SK-N-SH treated with all-trans-retinoic acid at 6 μM for 48 hours (cell line): ENCODE data around the gene CEBPB.
"Not testable (repeated sequence)": the region's sequence is repeated elsewhere in the genome, so short reads cannot be mapped to it uniquely, and the experiment has no call there.

Experiments
- ATAC-seq: fragments of 200-7000 bp; cut with Tn5 transposase; 3 replicates; pipeline ENCODE4 v1.9.1; 2020; ENCODE audit warnings: mild to moderate bottlenecking, moderate library complexity
- ARNTL ChIP-seq: fragments of 450-650 bp; formaldehyde crosslinking; IDR thresholded peaks from 2 replicates; pipeline ENCODE4 v1.5.0; 2020; ENCODE audit warnings: low read depth, mild to moderate bottlenecking, moderate library complexity, borderline replicate concordance
- BACH2 ChIP-seq: fragments of 250-450 bp; sonication (Bioruptor Pico); IDR thresholded peaks from 2 replicates; pipeline ENCODE4 v1.9.0; 2021; ENCODE audit warnings: mild to moderate bottlenecking, borderline replicate concordance
- CSDC2 ChIP-seq: fragments of 250-450 bp; sonication (Bioruptor Pico); IDR thresholded peaks from 2 replicates; pipeline ENCODE4 v1.5.0; 2020; ENCODE audit warnings: mild to moderate bottlenecking, moderate library complexity
- ESRRG ChIP-seq: fragments of 250-450 bp; sonication (Bioruptor Pico); IDR thresholded peaks from 2 replicates; pipeline ENCODE4 v1.6.1; 2021; ENCODE audit warnings: mild to moderate bottlenecking
- ISL1 ChIP-seq: fragments of 250-450 bp; sonication (Bioruptor Pico); IDR thresholded peaks from 2 replicates; pipeline ENCODE4 v2.1.2; 2022; ENCODE audit warnings: mild to moderate bottlenecking, moderate library complexity
- SNAI2 ChIP-seq: fragments of 250-450 bp; sonication (Bioruptor Pico); IDR thresholded peaks from 2 replicates; pipeline ENCODE4 v1.5.0; 2020; ENCODE audit warnings: mild to moderate bottlenecking, moderate library complexity
- TCF4 ChIP-seq: fragments of 250-450 bp; sonication (Bioruptor Pico); IDR thresholded peaks from 2 replicates; pipeline ENCODE4 v1.8.0; 2021; ENCODE audit warnings: mild to moderate bottlenecking, moderate library complexity, borderline replicate concordance
- ZC3H10 ChIP-seq: fragments of 250-450 bp; sonication (Bioruptor Pico); IDR thresholded peaks from 2 replicates; pipeline ENCODE4 v1.5.1; 2021; ENCODE audit warnings: mild to moderate bottlenecking, moderate library complexity
- ZFP3 ChIP-seq: fragments of 250-450 bp; sonication (Bioruptor Pico); IDR thresholded peaks from 2 replicates; pipeline ENCODE4 v1.5.0; 2020; ENCODE audit warnings: mild to moderate bottlenecking, moderate library complexity
- ZFP30 ChIP-seq: fragments of 450-650 bp; formaldehyde crosslinking; IDR thresholded peaks from 2 replicates; pipeline ENCODE4 v1.5.0; 2022; ENCODE audit warnings: mild to moderate bottlenecking, moderate library complexity
- ZNF565 ChIP-seq: fragments of 450-650 bp; formaldehyde crosslinking; conservative IDR thresholded peaks from 2 replicates; pipeline ENCODE4 v1.5.0; 2020; ENCODE audit warnings: low read depth, mild to moderate bottlenecking, moderate library complexity
- ZNF8 ChIP-seq: fragments of 450-650 bp; formaldehyde crosslinking; IDR thresholded peaks from 2 replicates; pipeline ENCODE4 v1.5.0; 2020; ENCODE audit warnings: mild to moderate bottlenecking, moderate library complexity
- TF ChIP-seq, protein P1 (sequence below): fragments of 250-450 bp; sonication (Bioruptor Pico); IDR thresholded peaks from 2 replicates; pipeline ENCODE4 v1.5.1; 2021; ENCODE audit warnings: mild to moderate bottlenecking, moderate library complexity
- TF ChIP-seq, protein P2 (sequence below): fragments of 250-450 bp; sonication (Bioruptor Pico); IDR thresholded peaks from 2 replicates; pipeline ENCODE4 v1.5.0; 2020; ENCODE audit warnings: mild to moderate bottlenecking, moderate library complexity
- TF ChIP-seq, protein P3 (sequence below): fragments of 250-450 bp; sonication (Bioruptor Pico); IDR thresholded peaks from 2 replicates; pipeline ENCODE4 v1.8.0; 2020; ENCODE audit warnings: mild to moderate bottlenecking, moderate library complexity, borderline replicate concordance
- TF ChIP-seq, protein P4 (sequence below): fragments of 250-450 bp; sonication (Bioruptor Pico); IDR thresholded peaks from 2 replicates; pipeline ENCODE4 v1.8.0; 2021; ENCODE audit warnings: low read depth, mild to moderate bottlenecking, moderate library complexity, borderline replicate concordance

CEBPB gene

DNA sequence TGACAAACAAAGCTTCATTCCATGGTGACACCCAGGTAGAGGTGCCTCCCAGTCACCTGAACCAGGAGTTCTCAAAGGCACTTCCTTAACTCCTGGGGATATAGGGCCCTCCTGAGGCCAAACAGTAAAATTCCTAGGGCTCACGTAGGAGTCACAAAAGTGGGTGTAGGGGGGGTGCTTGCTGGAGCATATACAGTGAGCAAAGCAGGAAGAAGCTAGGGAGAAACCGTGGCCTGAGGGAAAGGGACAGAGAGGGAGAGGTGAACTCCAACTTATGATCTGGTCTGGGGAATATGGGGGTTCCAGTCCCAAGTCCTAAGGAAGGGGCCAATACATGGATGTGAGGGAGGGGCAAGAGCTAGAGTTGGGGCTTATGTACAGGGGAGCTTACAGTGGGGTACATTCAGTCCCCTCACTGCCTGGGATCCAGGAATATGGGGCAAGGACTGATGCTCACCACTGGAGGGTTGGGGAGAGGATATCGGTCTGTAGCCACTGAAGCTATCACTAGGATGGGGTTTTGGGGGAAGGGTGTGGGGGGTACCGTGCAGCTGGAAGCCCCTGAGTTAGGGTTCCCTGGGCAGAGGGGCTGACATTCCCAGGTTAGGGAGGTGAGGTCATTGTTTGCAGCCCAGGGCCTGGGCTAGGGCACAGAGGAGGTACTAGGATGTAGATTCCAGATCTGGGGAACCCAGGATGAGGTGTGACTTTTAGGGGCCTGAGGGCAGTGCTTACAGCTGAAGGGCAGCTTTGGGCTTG, 38.1 kb upstream of the CEBPB start (continued):
- TF ChIP-seq BACH2 (CRISPR knock-in tag) = no peak

DNA sequence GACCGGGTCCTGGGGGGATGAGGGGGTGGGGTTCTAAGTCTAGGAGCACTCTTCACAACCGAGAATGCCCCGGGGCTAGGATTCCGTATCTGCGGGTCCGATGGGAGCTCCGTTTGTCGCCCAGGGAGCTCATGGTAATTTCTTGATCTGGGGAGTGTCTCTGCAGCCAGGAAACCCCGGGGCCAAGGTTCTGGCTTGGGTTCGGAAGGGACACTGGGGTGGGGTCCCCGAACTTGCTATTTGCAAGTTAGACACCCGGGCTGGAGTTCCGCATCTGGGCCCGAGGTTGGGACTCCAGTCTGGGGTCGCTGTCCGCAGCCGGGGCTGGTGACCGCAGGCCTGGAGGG, 37.5 kb upstream of the CEBPB start:
- ATAC-seq = no peak; the same call in 2 of the 3 replicates

DNA sequence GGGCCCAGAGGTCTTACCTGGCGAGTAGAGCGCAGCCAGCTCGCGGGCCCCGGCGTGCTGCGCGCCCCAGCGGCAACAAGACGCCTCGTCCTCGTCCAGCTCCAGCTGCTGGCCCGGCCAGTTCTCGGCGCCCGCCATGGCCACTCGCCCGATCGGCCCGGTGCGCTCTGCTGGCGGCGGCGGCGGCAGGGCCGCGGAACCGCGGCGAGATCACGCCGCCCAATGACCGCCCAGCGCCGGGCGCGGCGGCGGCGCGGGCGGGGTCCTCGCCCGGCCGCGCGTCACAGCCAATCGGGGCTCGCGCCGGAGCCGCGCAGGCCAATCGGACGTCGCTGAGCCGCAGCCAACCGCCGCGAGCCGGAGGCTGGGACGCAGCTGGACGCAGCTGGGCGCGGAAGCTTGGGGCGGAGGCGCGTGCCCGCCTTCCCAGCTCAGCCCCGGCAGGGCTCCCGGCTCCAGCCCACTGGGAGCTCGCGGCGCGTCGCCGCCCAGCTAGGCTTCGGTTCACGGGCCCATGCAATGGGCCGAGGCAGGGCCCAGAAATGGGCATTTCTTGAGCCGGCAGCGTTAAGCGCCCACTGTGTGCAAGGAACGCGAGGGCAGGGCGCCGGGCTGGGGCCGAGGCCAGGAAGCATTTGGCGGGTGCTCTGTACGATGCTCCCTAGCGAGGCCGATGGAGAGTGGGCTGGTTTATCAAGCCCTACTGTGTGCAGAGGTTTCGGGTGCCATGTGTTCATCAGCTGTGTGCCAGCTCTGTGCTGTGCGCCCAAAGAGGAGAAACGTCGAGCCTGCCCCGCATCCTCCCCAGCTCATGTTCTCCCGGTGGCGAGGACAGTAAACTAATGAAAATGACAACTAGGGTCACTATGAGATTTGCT, 36.9 kb upstream of the CEBPB start, which contains the start of gene PEDS1:
Gene PEDS1 (minus strand): TSS at position 224 of the 878 bp plus-strand sequence. CDS start 86 bp downstream, at position 138.
- ATAC-seq = peak; percentile 98
- TF ChIP-seq, protein P1, sequence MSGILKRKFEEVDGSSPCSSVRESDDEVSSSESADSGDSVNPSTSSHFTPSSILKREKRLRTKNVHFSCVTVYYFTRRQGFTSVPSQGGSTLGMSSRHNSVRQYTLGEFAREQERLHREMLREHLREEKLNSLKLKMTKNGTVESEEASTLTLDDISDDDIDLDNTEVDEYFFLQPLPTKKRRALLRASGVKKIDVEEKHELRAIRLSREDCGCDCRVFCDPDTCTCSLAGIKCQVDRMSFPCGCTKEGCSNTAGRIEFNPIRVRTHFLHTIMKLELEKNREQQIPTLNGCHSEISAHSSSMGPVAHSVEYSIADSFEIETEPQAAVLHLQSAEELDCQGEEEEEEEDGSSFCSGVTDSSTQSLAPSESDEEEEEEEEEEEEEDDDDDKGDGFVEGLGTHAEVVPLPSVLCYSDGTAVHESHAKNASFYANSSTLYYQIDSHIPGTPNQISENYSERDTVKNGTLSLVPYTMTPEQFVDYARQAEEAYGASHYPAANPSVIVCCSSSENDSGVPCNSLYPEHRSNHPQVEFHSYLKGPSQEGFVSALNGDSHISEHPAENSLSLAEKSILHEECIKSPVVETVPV (CRISPR knock-in tag) = no peak
- peak; percentile 49; the same call in 1 of the 2 replicates for TF ChIP-seq ZFP3 (CRISPR knock-in tag)
- TF ChIP-seq TCF4 = no peak
- no peak for TF ChIP-seq ZC3H10 (CRISPR knock-in tag)
- no peak for TF ChIP-seq ARNTL (CRISPR knock-in tag)
- TF ChIP-seq, all 23 proteins: peak for 1

More for the DNA sequence above, 37.5 kb upstream of the CEBPB start:
- TF ChIP-seq ZC3H10 (CRISPR knock-in tag) (no peak), ZFP30 (CRISPR knock-in tag) (no peak), ZFP3 (CRISPR knock-in tag) (no peak), ZNF565 (CRISPR knock-in tag) (no peak)
- TF ChIP-seq, protein P2, sequence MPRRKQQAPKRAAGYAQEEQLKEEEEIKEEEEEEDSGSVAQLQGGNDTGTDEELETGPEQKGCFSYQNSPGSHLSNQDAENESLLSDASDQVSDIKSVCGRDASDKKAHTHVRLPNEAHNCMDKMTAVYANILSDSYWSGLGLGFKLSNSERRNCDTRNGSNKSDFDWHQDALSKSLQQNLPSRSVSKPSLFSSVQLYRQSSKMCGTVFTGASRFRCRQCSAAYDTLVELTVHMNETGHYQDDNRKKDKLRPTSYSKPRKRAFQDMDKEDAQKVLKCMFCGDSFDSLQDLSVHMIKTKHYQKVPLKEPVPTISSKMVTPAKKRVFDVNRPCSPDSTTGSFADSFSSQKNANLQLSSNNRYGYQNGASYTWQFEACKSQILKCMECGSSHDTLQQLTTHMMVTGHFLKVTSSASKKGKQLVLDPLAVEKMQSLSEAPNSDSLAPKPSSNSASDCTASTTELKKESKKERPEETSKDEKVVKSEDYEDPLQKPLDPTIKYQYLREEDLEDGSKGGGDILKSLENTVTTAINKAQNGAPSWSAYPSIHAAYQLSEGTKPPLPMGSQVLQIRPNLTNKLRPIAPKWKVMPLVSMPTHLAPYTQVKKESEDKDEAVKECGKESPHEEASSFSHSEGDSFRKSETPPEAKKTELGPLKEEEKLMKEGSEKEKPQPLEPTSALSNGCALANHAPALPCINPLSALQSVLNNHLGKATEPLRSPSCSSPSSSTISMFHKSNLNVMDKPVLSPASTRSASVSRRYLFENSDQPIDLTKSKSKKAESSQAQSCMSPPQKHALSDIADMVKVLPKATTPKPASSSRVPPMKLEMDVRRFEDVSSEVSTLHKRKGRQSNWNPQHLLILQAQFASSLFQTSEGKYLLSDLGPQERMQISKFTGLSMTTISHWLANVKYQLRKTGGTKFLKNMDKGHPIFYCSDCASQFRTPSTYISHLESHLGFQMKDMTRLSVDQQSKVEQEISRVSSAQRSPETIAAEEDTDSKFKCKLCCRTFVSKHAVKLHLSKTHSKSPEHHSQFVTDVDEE = no peak

DNA sequence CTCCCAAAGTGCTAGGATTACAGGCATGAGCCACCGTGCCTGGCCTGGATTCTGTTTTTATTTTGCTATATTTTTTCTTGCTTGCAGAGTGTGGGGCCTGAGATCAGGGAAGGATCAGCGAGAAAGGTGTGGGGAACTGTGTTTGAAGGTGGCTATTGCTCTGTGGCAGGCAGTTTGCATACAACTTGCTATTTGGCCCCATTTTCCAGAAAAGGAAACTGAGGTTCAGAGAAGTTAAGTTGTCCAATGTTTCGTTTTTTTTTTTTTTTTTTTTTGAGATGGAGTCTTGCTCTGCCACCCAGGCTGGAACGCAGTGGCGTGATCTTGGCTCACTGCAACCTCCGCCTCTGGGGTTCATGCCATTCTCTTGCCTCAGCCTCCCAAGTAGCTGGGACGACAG, 29.1 kb upstream of the CEBPB start:
- not testable (repeated sequence) for ATAC-seq

DNA sequence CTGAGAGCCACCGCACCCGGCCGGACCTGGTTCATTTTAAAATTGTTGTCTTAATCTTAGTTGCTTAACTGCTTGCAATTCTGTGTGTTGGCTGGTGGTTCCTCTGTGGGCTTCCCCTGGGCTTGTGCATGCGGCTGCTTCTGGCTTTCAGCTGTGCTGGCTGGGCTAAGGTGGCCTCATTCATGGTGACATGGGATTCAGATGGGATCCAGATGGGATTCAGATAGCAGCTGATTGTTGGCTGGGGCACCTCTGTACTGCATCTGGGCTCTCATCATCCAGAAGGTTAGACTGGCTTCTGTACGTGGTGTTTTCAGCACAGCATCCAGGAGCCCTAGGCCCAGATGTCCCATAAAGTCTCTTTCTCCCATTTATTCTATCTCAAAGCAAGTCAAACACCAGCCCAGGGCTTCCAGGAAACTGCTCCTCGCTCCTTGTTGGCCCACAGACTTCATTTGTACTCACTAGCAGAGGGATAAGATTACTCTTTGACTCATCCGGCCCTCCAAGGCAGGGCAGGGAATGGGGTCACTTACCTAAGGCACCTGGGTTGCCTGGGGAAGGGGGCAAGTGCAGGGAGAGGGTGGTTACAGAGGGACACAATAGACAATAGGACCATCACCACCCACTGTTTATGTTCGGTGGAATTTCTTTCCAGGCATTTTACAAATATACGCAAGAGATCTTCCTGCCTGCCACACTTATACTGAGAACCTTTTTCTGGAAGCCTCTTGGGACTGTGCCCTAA, 26.9 kb upstream of the CEBPB start:
- ATAC-seq = no peak
- no peak for TF ChIP-seq ISL1
- peak; percentile 55; the same call in 1 of the 2 replicates for TF ChIP-seq TCF4

DNA sequence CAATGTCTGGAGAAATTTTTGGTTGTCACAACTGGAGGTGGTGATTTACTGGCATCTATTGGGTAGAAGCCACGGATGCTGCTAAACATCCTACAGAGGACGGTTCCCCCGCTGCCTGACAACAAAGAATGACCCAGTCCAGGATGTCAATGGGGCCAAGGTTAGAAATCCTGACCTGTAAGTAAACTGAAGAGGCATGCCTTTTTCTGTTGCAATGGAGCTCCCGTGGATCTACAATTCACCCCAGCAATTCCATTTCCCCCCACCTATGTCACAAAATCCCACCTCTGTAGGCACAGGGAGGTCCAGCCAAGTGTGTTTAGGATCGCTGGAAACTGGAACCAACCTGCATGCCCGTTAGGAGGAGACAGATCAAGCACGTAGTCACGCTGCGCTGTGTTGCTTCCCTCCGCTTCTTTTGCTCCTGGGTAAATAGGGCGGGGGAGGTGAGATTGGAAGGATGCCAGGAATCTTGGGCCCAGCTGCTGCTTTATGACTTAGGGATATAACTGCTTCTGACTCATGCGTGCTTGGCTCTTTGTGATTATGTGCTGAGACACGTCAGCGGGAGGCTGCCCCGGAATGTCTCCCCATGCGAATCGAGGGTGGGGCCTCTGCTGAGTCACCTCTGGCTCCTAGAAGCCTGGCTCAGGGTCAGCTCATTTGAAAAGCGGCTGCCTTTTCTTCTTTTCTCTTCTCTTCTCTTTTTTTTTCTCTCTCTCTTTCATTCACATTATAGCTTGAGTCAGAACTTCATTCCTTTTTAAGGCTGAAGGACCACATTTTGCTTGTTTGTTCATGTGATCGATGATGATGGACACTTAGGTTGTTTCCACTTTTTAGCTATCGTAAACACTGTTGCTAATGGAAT, 24.7 kb upstream of the CEBPB start:
- TF ChIP-seq, protein P3, sequence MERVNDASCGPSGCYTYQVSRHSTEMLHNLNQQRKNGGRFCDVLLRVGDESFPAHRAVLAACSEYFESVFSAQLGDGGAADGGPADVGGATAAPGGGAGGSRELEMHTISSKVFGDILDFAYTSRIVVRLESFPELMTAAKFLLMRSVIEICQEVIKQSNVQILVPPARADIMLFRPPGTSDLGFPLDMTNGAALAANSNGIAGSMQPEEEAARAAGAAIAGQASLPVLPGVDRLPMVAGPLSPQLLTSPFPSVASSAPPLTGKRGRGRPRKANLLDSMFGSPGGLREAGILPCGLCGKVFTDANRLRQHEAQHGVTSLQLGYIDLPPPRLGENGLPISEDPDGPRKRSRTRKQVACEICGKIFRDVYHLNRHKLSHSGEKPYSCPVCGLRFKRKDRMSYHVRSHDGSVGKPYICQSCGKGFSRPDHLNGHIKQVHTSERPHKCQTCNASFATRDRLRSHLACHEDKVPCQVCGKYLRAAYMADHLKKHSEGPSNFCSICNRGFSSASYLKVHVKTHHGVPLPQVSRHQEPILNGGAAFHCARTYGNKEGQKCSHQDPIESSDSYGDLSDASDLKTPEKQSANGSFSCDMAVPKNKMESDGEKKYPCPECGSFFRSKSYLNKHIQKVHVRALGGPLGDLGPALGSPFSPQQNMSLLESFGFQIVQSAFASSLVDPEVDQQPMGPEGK (CRISPR knock-in tag) = peak; percentile 96; the same call in 1 of the 2 replicates
- TF ChIP-seq BACH2 (CRISPR knock-in tag) = no peak; the same call in 1 of the 2 replicates
- TF ChIP-seq, protein P4, sequence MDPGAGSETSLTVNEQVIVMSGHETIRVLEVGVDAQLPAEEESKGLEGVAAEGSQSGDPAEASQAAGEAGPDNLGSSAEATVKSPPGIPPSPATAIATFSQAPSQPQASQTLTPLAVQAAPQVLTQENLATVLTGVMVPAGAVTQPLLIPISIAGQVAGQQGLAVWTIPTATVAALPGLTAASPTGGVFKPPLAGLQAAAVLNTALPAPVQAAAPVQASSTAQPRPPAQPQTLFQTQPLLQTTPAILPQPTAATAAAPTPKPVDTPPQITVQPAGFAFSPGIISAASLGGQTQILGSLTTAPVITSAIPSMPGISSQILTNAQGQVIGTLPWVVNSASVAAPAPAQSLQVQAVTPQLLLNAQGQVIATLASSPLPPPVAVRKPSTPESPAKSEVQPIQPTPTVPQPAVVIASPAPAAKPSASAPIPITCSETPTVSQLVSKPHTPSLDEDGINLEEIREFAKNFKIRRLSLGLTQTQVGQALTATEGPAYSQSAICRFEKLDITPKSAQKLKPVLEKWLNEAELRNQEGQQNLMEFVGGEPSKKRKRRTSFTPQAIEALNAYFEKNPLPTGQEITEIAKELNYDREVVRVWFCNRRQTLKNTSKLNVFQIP (CRISPR knock-in tag) = no peak
- TF ChIP-seq ZNF8 (CRISPR knock-in tag) = no peak
- no peak for TF ChIP-seq ESRRG (CRISPR knock-in tag)
- no peak for TF ChIP-seq CSDC2 (CRISPR knock-in tag)
- TF ChIP-seq ARNTL (CRISPR knock-in tag) = no peak
- no peak for TF ChIP-seq SNAI2 (CRISPR knock-in tag)
- peak; percentile 34; the same call in 1 of the 2 replicates for TF ChIP-seq ZFP3 (CRISPR knock-in tag)
- 0 out of 2 replicates have a peak, but pooled peaks have one; percentile 24 for TF ChIP-seq TCF4
- TF ChIP-seq, all 23 proteins: peak for 3
- peak; percentile 95 for ATAC-seq
